Stimulated activated naive CD8-positive, alpha-beta T cell treated with anti-CD3 and anti-CD28 coated beads, Interleukin-15, amount 100 ng/mL, for 72 hours (primary cell): ENCODE data around the gene NSUN4.
A peak's percentile ranks its signal among the peaks of the same experiment; 100 is the strongest.

ENCODE experiments used
- ATAC-seq: fragments of 150-1000 bp; cut with Tn5 transposase; 2 replicates; pipeline ENCODE4 v1.10.0; 2021; ENCODE audit warnings: mild to moderate bottlenecking, moderate library complexity
- DNase-seq, 2 donors: peaks; one replicate each; pipeline ENCODE4 v3.0.0; 2021 to 2022
- H3K27ac Mint-ChIP-seq, 2 donors: one replicate each; pipeline ENCODE4 v1.8.0; 2022; ENCODE audit warnings: mild to moderate bottlenecking in 2 of 2, mixed read lengths in 2 of 2, moderate library complexity in 2 of 2
- H3K27me3 Mint-ChIP-seq: one replicate; pipeline ENCODE4 v1.8.0; 2022; ENCODE audit warnings: mixed read lengths
- H3K4me1 Mint-ChIP-seq: one replicate; pipeline ENCODE4 v1.8.0; 2022; ENCODE audit warnings: mild to moderate bottlenecking, mixed read lengths
- H3K4me3 Mint-ChIP-seq, 2 donors: one replicate each; pipeline ENCODE4 v1.8.0; 2022; ENCODE audit warnings: mild to moderate bottlenecking in 2 of 2, mixed read lengths in 2 of 2, moderate library complexity in 1 of 2
- H3K9me3 Mint-ChIP-seq, 2 donors: one replicate each; pipeline ENCODE4 v1.8.0; 2022; ENCODE audit warnings: mixed read lengths in 2 of 2

NSUN4 gene

DNA sequence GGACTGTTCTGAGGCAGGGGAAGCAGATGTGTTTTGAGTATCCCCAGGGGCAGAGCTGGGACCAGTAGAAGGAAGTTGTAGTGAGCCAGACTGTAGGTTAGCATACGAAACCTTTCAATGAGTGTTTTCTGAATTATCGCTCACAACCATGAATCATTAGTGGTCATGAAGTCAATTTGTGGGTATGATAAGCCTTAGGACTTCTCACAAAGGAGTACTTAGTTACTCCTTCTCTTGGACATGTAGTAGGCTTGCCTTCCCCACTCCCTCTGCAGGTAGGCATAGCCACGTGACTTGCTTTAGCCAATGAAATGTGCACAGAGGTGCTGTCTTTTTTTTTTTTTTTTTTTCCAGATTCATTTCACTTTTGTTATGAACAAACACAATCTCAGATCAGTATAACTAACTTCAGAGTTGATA is 29.6 kb downstream of the NSUN4 start:
- no peaks in the 10 kb centered on the region for H3K4me1 Mint-ChIP-seq
- DNase-seq (no peak), ATAC-seq (peak; percentile 81)
- no peaks in the 10 kb centered on the region for H3K27me3 Mint-ChIP-seq
- H3K4me3 Mint-ChIP-seq: no peak overlapping the region
- no peaks in the 10 kb centered on the region for H3K9me3 Mint-ChIP-seq
- H3K27ac Mint-ChIP-seq: no peak overlapping the region

- no peaks in the 10 kb centered on the region for H3K27me3 Mint-ChIP-seq
- no peak overlapping the region for H3K27ac Mint-ChIP-seq
- H3K4me3 Mint-ChIP-seq: no peak overlapping the region
- no peaks in the 10 kb centered on the region for H3K9me3 Mint-ChIP-seq
- no peak for ATAC-seq
- DNase-seq: no peak
- H3K4me1 Mint-ChIP-seq: no peaks in the 10 kb centered on the region
Measured at GRCh38 chr1:46372431-46372830, 31.8 kb downstream of the NSUN4 start.

- DNase-seq (no peak), ATAC-seq (no peak)
- Mint-ChIP-seq H3K9me3 (peaks cover 5 to 10% of the 10 kb centered on the region in 2 donors), H3K27me3 (no peaks in the 10 kb centered on the region), H3K4me3 (no peak overlapping the region), H3K27ac (no peak overlapping the region), H3K4me1 (no peaks in the 10 kb centered on the region)
Measured at GRCh38 chr1:46379996-46380395, 39.4 kb downstream of the NSUN4 start.

- no peak for ATAC-seq
- peaks cover 5 to 10% of the 10 kb centered on the region in 2 donors for H3K9me3 Mint-ChIP-seq
- H3K27me3 Mint-ChIP-seq: no peaks in the 10 kb centered on the region
- no peaks in the 10 kb centered on the region for H3K4me1 Mint-ChIP-seq
- H3K27ac Mint-ChIP-seq: no peak overlapping the region
- DNase-seq: no peak
- H3K4me3 Mint-ChIP-seq: no peak overlapping the region
Measured at GRCh38 chr1:46380508-46380907, 39.9 kb downstream of the NSUN4 start.

DNA sequence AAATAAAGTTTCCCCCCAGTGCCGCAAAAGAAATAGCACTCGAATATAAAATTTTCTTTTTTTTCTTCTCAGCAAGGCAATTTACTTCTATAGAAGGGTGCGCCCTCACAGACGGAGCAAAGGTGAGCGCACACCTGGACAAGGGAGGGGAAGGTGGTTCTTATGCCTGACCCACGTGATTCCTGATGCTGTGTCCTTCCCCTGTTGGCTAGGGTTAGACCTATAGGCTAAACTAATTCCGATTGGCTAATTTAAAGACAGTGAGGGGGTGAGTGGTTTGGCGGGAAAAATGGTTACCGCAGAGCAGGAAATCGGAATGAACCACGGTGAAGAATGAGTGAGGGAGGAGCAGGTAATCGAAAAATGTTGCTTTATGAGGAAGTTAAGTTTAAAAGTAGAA is 52.9 kb downstream of the NSUN4 start:
- no peak overlapping the region for H3K27ac Mint-ChIP-seq
- DNase-seq (no peak), ATAC-seq (no peak)
- H3K4me3 Mint-ChIP-seq: peak overlapping the region; percentile 76 to 85
- peaks cover 40% of the 10 kb centered on the region for H3K27me3 Mint-ChIP-seq
- H3K4me1 Mint-ChIP-seq: peaks cover 15% of the 10 kb centered on the region
- H3K9me3 Mint-ChIP-seq: peaks cover 0 to 22% of the 10 kb centered on the region in 2 donors

GRCh38 chr1:46394108-46394871 is 53.7 kb downstream of the NSUN4 start, which contains the start of gene FAAH:
FAAH (plus strand) TSS chr1:46394317; CDS start chr1:46394349, 32 bp downstream.
- DNase-seq (peak; percentile 61 to 63), ATAC-seq (peak; percentile 86)
- peaks cover 0 to 22% of the 10 kb centered on the region in 2 donors for H3K9me3 Mint-ChIP-seq
- peaks cover 40% of the 10 kb centered on the region for H3K27me3 Mint-ChIP-seq
- H3K4me1 Mint-ChIP-seq: peaks cover 15% of the 10 kb centered on the region
- no peak within 1 kb of the TSS for H3K27ac Mint-ChIP-seq
- H3K4me3 Mint-ChIP-seq: peak within 1 kb of the TSS; percentile 79 to 85

GRCh38 chr1:46394872-46395465 is 54.4 kb downstream of the NSUN4 start:
- Mint-ChIP-seq H3K4me3 (peak overlapping the region; percentile 79 to 85), H3K27me3 (peaks cover 40% of the 10 kb centered on the region), H3K27ac (no peak overlapping the region), H3K4me1 (peaks cover 15% of the 10 kb centered on the region), H3K9me3 (peaks cover 0 to 22% of the 10 kb centered on the region in 2 donors)
- DNase-seq (no peak), ATAC-seq (no peak)

DNA sequence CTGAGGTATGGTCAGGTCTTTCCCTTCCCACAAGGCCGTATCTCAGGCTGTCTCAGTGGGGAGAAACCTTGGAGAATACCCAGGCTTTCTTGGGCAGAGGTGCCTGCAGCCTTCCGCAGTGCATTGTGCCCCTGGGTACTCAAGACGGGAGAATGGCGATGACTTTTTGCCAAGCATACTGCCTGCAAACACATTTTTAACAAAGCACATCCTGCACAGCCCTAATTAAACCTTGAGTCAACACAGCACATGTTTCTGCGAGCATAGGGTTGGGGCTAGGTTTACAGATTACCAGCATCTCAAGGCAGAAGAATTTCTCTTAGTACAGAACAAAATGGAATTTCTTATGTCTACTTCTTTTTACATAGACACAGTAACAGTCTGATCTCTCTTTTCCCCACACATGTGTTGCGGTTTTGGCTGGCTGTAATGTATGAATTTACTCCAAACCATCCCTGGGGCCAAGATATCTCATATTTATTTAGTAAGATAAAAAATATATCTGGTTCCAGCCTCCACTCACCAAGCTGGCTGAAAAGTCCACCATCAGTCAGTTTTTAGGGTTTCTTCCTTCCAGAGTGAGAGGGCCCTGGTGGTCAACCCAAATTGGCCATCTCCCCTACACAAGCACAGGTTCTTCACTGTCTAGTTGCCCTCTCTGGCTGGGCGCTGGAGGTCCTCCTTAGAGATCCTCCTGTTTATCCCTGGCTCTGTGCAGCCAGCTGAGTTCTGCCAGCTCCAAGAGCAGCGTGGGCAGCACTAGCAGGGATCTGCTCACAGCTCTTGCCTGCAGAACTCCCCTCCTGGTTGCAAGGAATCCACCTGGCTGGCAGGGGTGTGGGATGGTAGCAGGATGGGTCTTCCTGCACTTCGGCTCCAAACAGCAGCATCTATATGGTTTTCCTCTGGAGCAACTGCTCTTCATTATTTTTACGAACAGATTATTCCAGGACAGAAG is 56.1 kb downstream of the NSUN4 start:
- ATAC-seq (no peak), DNase-seq (no peak)
- peaks cover 40% of the 10 kb centered on the region for H3K27me3 Mint-ChIP-seq
- peaks cover 0 to 22% of the 10 kb centered on the region in 2 donors for H3K9me3 Mint-ChIP-seq
- no peak overlapping the region for H3K27ac Mint-ChIP-seq
- peaks cover 15% of the 10 kb centered on the region for H3K4me1 Mint-ChIP-seq
- no peak overlapping the region for H3K4me3 Mint-ChIP-seq

DNA sequence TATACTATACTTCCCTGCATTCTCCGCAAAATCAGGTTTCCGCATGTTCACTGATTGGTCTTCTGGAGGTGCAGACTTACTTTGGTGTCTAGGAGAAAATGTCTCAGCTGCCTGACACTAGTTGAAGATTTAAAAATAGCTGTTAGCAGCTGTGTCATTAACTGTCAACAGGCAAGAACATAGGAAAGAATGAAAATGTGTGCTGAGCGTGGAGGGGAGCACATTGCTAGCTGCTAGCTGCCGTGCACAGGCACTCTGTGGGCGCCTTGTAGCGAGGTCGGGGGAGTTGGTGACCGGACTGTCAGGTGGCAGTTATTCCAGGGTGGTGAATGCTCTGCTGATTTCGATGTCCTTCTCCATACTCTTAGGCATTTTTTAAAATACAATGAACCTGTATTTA is 58.7 kb downstream of the NSUN4 start:
- Mint-ChIP-seq H3K27ac (peak overlapping the region in 1 of 2 donors; percentile 1), H3K4me3 (no peak overlapping the region), H3K9me3 (no peaks in the 10 kb centered on the region), H3K27me3 (peaks cover 19% of the 10 kb centered on the region), H3K4me1 (peaks cover 5% of the 10 kb centered on the region)
- DNase-seq: no peak
- no peak for ATAC-seq

DNA sequence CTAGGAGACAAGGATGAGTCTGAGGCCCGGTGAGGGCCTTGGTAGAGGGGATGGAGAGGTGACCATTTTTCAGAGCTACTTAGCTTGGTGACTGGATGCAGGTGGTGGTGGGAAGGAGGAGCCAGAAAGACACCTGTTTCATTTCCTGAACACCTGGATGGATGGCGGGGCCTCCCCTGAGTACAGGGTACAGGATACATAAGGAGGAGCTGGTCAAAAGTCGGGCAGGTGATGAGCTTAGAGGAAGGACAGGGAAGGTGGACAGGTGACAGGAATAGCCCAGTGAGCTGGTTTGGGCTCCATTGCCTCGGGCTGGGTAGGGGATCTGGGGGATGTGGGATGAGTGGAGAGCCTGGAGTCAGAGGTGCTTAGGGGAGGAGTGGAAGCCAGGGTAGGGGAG is 59.8 kb downstream of the NSUN4 start:
- H3K9me3 Mint-ChIP-seq: no peaks in the 10 kb centered on the region
- H3K27ac Mint-ChIP-seq: peak overlapping the region in 1 of 2 donors; percentile 67
- peaks cover 8% of the 10 kb centered on the region for H3K27me3 Mint-ChIP-seq
- H3K4me3 Mint-ChIP-seq: no peak overlapping the region
- DNase-seq (no peak), ATAC-seq (no peak)
- H3K4me1 Mint-ChIP-seq: no peaks in the 10 kb centered on the region

DNA sequence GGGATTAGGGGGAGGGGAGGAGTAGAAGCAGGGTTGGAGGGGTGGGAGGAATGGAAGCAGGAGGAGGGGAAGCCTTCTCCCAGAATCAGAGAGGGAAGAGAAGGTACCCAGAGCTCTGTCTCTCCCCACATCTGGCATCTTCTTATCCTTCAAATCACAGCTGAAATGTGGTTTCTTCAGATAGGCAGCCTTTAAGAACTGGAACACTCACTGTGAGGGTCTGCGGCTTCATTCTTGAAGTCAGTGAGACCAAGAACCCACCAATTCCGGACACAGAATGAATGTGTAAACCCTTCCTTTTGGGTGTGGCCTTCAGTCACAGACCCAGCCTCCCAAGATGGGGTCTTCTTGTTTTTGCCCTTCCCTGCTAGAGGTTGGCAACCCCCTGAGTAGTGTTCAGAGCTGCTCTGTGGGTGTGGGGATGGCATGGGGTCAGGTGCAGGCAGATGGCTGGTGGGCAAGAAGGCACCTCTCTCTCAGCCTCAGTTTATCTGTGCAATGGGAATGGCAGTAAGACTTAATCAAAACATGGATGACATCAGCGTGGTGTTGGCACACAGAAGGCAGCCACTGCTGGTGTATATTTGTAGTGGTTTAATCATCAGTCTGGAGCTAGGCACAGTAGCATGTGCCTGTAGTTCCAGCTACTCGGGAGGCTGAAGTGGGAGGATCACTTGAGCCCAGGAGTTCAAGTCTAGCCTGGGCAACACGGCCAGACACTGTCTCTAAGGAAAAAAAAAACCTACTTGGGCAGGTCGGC is 60.7 kb downstream of the NSUN4 start:
- Mint-ChIP-seq H3K4me3 (no peak overlapping the region), H3K4me1 (no peaks in the 10 kb centered on the region), H3K27ac (no peak overlapping the region), H3K27me3 (no peaks in the 10 kb centered on the region), H3K9me3 (no peaks in the 10 kb centered on the region)
- ATAC-seq (peak; percentile 20), DNase-seq (no peak)

DNA sequence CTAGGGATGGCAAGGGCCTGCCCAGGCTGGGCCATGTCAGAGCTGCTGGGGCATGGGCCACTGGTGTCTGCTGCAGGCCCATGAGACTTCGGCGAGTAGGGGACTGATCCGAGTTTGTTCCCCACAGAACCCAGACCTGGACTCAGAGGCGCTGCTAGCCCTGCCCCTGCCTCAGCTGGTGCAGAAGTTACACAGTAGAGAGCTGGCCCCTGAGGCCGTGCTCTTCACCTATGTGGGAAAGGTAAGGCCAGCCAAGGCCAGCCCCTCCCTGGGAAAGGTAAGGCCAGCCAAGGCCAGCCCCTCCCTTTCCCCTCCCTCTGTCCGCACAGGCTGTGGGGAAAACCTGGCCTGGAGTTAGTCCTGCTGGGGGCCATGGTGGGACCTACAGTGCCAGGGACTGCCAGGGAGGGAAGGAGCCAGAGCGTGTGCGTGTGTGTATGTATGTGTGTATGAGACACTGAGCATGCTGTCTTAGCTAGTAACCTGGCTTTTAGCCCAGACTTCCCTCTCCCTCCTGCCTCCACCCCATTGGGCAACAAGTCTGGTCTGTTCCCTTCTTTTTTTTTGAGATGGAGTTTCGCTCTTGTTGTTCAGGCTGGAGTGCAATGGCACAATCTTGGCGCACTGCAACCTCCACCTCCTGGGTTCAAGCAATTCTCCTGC is 61.5 kb downstream of the NSUN4 start:
- Mint-ChIP-seq H3K9me3 (no peaks in the 10 kb centered on the region), H3K27ac (no peak overlapping the region), H3K27me3 (no peaks in the 10 kb centered on the region), H3K4me3 (no peak overlapping the region), H3K4me1 (no peaks in the 10 kb centered on the region)
- ATAC-seq (peak; percentile 45), DNase-seq (no peak)

- Mint-ChIP-seq H3K4me1 (no peaks in the 10 kb centered on the region), H3K4me3 (no peak overlapping the region), H3K9me3 (no peaks in the 10 kb centered on the region), H3K27me3 (no peaks in the 10 kb centered on the region), H3K27ac (no peak overlapping the region)
- ATAC-seq: no peak
- DNase-seq: no peak
Measured at GRCh38 chr1:46403916-46404315, 63.3 kb downstream of the NSUN4 start.

GRCh38 chr1:46404482-46405196 is 64.0 kb downstream of the NSUN4 start:
- no peak overlapping the region for H3K4me3 Mint-ChIP-seq
- ATAC-seq (no peak), DNase-seq (no peak)
- H3K9me3 Mint-ChIP-seq: no peaks in the 10 kb centered on the region
- no peaks in the 10 kb centered on the region for H3K4me1 Mint-ChIP-seq
- no peaks in the 10 kb centered on the region for H3K27me3 Mint-ChIP-seq
- no peak overlapping the region for H3K27ac Mint-ChIP-seq
